ENCODE data around the gene ZC3H12D.

ZC3H12D gene

GRCh38 chr6:149414009-149414408, 70.8 kb downstream of the ZC3H12D start:
- DNase-seq (ENCODE audit: low read depth), result no peak

- DNase-seq (ENCODE audit: low read depth), result no peak
Measured at GRCh38 chr6:149410557-149410956, 74.3 kb downstream of the ZC3H12D start.

- no peak for DNase-seq (ENCODE audit: low read depth)
Measured at GRCh38 chr6:149409617-149410016, 75.2 kb downstream of the ZC3H12D start.

GRCh38 chr6:149405823-149406765, 78.7 kb downstream of the ZC3H12D start:
- no peak for DNase-seq (ENCODE audit: low read depth)

- DNase-seq (ENCODE audit: low read depth), result no peak
Measured at GRCh38 chr6:149403534-149403933, 81.3 kb downstream of the ZC3H12D start.

- no peak for DNase-seq (ENCODE audit: low read depth)
Measured at GRCh38 chr6:149400050-149400449, 84.8 kb downstream of the ZC3H12D start, which contains the start of gene SUMO4. Gene SUMO4 (plus strand): TSS chr6:149400262. CDS start chr6:149400392, 130 bp downstream.

GRCh38 chr6:149397384-149397783, 87.4 kb downstream of the ZC3H12D start:
- DNase-seq (ENCODE audit: low read depth), result no peak

Measured in T-helper 22 cell (primary cell).